Common myeloid progenitor, CD34-positive (primary cell): Measurements from ENCODE around the gene PSME3IP1.
A peak's percentile ranks its signal among the peaks of the same experiment; 100 is the strongest.

Experiments used
- CTCF ChIA-PET: fragments of 350-600 bp; sonication (Branson Sonifier 250); formaldehyde crosslinking; loops from one replicate; lab custom pipeline; 2021; ENCODE audit warnings: antibody characterized with exemption; lab: Charles Lee
- POLR2A ChIA-PET: fragments of 350-600 bp; sonication (Branson Sonifier 250); formaldehyde crosslinking; loops from one replicate; lab custom pipeline; 2021; ENCODE audit warnings: antibody characterized with exemption; lab: Charles Lee
- DNase-seq, 3 donors: peaks; one replicate each; pipeline versions ENCODE4 v3.0.0 to v3.0.0-alpha.2; 2013
- H3K27ac ChIP-seq, 2 experiments: 1 replicate in 1 of 2; 2 replicates in 1 of 2; pipeline ENCODE4 v1.7.0; 2013; ENCODE audit warnings: inconsistent platforms in 2 of 2, low read length in 2 of 2, mild to moderate bottlenecking in 2 of 2, low read depth in 1 of 2, moderate library complexity in 1 of 2; ENCODE audit not compliant: severe bottlenecking in 2 of 2, insufficient read depth in 1 of 2, poor library complexity in 1 of 2
- H3K27me3 ChIP-seq, 5 experiments: replicated peaks in 2 of 5; 1 replicate in 3 of 5; 2 replicates in 2 of 5; pipeline versions ENCODE4 v1.6.1 to v1.7.0; 2013; ENCODE audit warnings: low read length in 4 of 5, mild to moderate bottlenecking in 2 of 5, moderate library complexity in 2 of 5, inconsistent platforms in 1 of 5; ENCODE audit not compliant: insufficient read depth in 5 of 5, control insufficient read depth in 4 of 5
- H3K36me3 ChIP-seq, 4 experiments: 1 replicate in 2 of 4; 2 replicates in 2 of 4; pipeline versions ENCODE4 v1.6.1 to v1.7.0; 2013; ENCODE audit warnings: low read length in 3 of 4, control low read depth in 1 of 4, mild to moderate bottlenecking in 1 of 4; ENCODE audit not compliant: control insufficient read depth in 4 of 4, insufficient read depth in 4 of 4
- H3K4me1 ChIP-seq, 4 experiments: 1 replicate in 3 of 4; 2 replicates in 1 of 4; pipeline versions ENCODE4 v1.6.1 to v1.7.1; 2013; ENCODE audit warnings: low read length in 3 of 4, mild to moderate bottlenecking in 3 of 4, control low read depth in 1 of 4, inconsistent platforms in 1 of 4, moderate library complexity in 1 of 4; ENCODE audit not compliant: control insufficient read depth in 4 of 4, insufficient read depth in 4 of 4; ENCODE audit errors: control extremely low read depth in 1 of 4
- H3K4me3 ChIP-seq, 7 experiments: 1 replicate in 4 of 7; 2 replicates in 3 of 7; pipeline versions ENCODE4 v1.5.1 to v1.7.0; 2013; ENCODE audit warnings: mild to moderate bottlenecking in 7 of 7, low read length in 6 of 7, moderate library complexity in 6 of 7, inconsistent platforms in 2 of 7, low read depth in 2 of 7, control low read depth in 1 of 7; ENCODE audit not compliant: insufficient read depth in 4 of 7, control insufficient read depth in 1 of 7; ENCODE audit errors: extremely low read depth in 1 of 7
- H3K9me3 ChIP-seq, 5 experiments: 1 replicate in 4 of 5; 2 replicates in 1 of 5; pipeline versions ENCODE4 v1.6.1 to v1.7.1; 2013; ENCODE audit warnings: low read length in 4 of 5, mild to moderate bottlenecking in 2 of 5, inconsistent platforms in 1 of 5, low read depth in 1 of 5, moderate library complexity in 1 of 5; ENCODE audit not compliant: control insufficient read depth in 4 of 5, insufficient read depth in 2 of 5; ENCODE audit errors: control extremely low read depth in 1 of 5
- WGBS: methylation state at CpG from one replicate; pipeline ENCODE4 v1.1.5; 2013; ENCODE audit not compliant: insufficient coverage; 5-methylcytosine and 5-hydroxymethylcytosine counted together

Gene PSME3IP1

DNA sequence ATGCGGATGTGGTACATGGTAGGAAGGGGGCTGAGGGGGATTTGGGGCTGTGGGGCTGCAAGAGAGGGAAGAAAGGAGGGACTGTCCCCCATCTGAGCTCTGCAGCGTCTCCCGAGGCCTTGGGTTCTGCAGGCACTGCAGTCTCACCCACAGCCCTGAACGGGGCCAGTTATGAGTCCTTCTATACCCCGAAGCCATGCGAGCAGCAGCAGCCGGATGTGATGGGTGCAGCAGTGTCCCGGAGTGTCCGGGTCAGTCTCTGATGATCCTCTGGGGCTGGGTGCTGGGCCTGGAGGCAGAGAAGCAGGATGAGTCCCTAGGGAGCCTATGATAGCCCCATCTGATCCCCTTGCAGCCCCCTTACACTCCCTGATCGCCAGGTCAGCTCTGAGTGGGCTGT lies 52.0 kb downstream of the PSME3IP1 start:
- no peak overlapping the region for H3K4me3 ChIP-seq
- 93% methylated on average over 9 of the region's 10 CpGs for WGBS
- CTCF ChIA-PET: interaction anchor here (1.3 to 3.0 kb wide), 3 partner anchors 8 to 19 kb away, joined by 4 to 11 read pairs (median 5); no protein-coding TSS in a partner anchor
- H3K4me1 ChIP-seq: peaks cover 0 to 52% (median 18%) of the 10 kb centered on the region in 4 experiments
- H3K36me3 ChIP-seq: peaks cover 0 to 16% (median 10%) of the 10 kb centered on the region in 4 experiments
- no peaks in the 10 kb centered on the region for H3K27me3 ChIP-seq
- H3K27ac ChIP-seq: peak overlapping the region in 1 of 2 experiments; percentile 14
- POLR2A ChIA-PET: no interaction called here
- DNase-seq: no peak
- no peaks in the 10 kb centered on the region for H3K9me3 ChIP-seq

DNA sequence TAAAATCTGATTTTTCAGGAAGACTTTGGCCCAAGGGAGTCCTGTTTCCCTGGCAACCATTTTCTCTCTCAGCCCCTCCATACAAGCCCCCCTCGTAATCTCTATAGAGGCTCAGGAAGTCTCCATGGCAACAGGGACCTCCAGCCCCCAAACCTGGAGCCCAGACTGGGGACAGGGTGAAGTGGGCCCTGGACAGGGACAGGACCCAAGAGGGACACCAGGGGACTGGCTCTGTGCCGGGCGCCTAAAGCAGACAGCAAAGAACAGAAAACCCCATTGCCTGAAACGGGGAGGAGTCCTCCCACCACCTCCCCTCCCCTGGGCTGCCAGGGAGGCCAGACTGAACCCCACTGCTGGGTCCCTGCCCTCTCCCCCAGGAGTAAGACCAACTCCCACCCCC lies 52.8 kb downstream of the PSME3IP1 start:
- no peak overlapping the region for H3K27ac ChIP-seq
- no peak overlapping the region for H3K4me3 ChIP-seq
- H3K27me3 ChIP-seq: no peaks in the 10 kb centered on the region
- POLR2A ChIA-PET: no interaction called here
- 90% methylated on average over 2 of the region's 4 CpGs for whole genome bisulfite sequencing
- H3K9me3 ChIP-seq: no peaks in the 10 kb centered on the region
- H3K4me1 ChIP-seq: peaks cover 0 to 56% (median 24%) of the 10 kb centered on the region in 4 experiments
- CTCF ChIA-PET: interaction anchor here (1.3 kb wide), 1 partner anchor 17 kb away, joined by 4 read pairs; no protein-coding TSS in a partner anchor
- DNase-seq: no peak
- peaks cover 0 to 13% (median 9%) of the 10 kb centered on the region in 4 experiments for H3K36me3 ChIP-seq

GRCh38 chr16:57132470-57132869 lies 53.4 kb downstream of the PSME3IP1 start:
- Histone ChIP-seq H3K36me3 (peaks cover 0 to 16% (median 6%) of the 10 kb centered on the region in 4 experiments), H3K27me3 (no peaks in the 10 kb centered on the region), H3K27ac (no peak overlapping the region), H3K4me3 (no peak overlapping the region), H3K9me3 (no peaks in the 10 kb centered on the region), H3K4me1 (peaks cover 0 to 59% (median 24%) of the 10 kb centered on the region in 4 experiments)
- ChIA-PET POLR2A (no interaction called here), CTCF (interaction anchor here (1.3 to 2.2 kb wide), 2 partner anchors 17 to 39 kb away, joined by 4 to 7 read pairs; partner anchors contain the start of gene CPNE2)
- DNase-seq: no peak
- 100% methylated on average over 1 of the region's 1 CpG for WGBS

GRCh38 chr16:57131351-57131970 lies 54.4 kb downstream of the PSME3IP1 start:
- 95% methylated on average over 14 of the region's 17 CpGs for WGBS
- peaks cover 0 to 59% (median 24%) of the 10 kb centered on the region in 4 experiments for H3K4me1 ChIP-seq
- no peaks in the 10 kb centered on the region for H3K27me3 ChIP-seq
- POLR2A ChIA-PET: no interaction called here
- DNase-seq: no peak
- CTCF ChIA-PET: interaction anchor here (2.2 kb wide), 1 partner anchor 38 kb away, joined by 7 read pairs; the partner anchor contains the start of gene CPNE2
- peaks cover 0 to 22% (median 3%) of the 10 kb centered on the region in 4 experiments for H3K36me3 ChIP-seq
- no peak overlapping the region for H3K4me3 ChIP-seq
- H3K9me3 ChIP-seq: no peaks in the 10 kb centered on the region
- no peak overlapping the region for H3K27ac ChIP-seq

DNA sequence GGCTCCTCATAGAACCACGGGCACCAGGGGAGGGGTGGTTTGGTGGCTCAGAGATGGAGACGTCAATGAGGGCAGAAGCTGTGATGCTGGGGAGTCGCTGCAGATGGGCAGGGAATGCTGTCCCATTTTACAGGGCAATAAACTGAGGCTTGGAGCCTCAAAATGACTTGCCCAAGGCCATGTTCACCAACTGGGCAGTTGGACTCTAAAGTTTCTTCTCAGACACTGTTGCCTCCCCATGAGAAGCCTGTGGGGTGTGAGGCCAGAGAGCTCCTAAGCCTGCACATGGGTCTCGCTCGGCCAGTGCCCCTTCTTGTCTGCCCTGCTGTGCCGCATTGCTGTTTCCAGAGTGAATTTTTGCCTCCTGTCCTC lies 54.9 kb downstream of the PSME3IP1 start:
- Histone ChIP-seq H3K9me3 (no peaks in the 10 kb centered on the region), H3K4me3 (no peak overlapping the region), H3K27me3 (no peaks in the 10 kb centered on the region), H3K36me3 (peaks cover 0 to 25% (median 6%) of the 10 kb centered on the region in 4 experiments), H3K4me1 (peaks cover 0 to 59% (median 24%) of the 10 kb centered on the region in 4 experiments), H3K27ac (no peak overlapping the region)
- ChIA-PET POLR2A (no interaction called here), CTCF (interaction anchor here (2.2 kb wide), 1 partner anchor 38 kb away, joined by 7 read pairs; the partner anchor contains the start of gene CPNE2)
- no peak for DNase-seq
- 93% methylated on average over 6 of the region's 6 CpGs for WGBS

GRCh38 chr16:57128771-57129389 lies 57.0 kb downstream of the PSME3IP1 start:
- 39% methylated on average over 7 of the region's 11 CpGs for WGBS
- ChIA-PET POLR2A (no interaction called here), CTCF (interaction anchor here (1.3 to 3.9 kb wide), 7 partner anchors 9 to 35 kb away, joined by 3 to 20 read pairs (median 4); partner anchors contain the start of gene CPNE2)
- peak in 2 of 3 donors; percentile 57 to 77 for DNase-seq
- Histone ChIP-seq H3K36me3 (peaks cover 2 to 36% (median 10%) of the 10 kb centered on the region in 4 experiments), H3K9me3 (no peaks in the 10 kb centered on the region), H3K27me3 (no peaks in the 10 kb centered on the region), H3K4me1 (peaks cover 0 to 41% (median 14%) of the 10 kb centered on the region in 4 experiments), H3K27ac (no peak overlapping the region), H3K4me3 (no peak overlapping the region)
